D721Med (cell line): ENCODE results near the gene OPCML.

Experiments used
- DNase-seq: peaks from one replicate; pipeline ENCODE4 v3.0.0; 2011; ENCODE audit warnings: low spot score; ENCODE audit not compliant: insufficient read length
- FAIRE-seq: peaks from 2 replicates; lab custom pipeline; 2011; peaks lifted over from hg19 to GRCh38; lab: Jason Lieb, UNC
- TF ChIP-seq, protein P1 (sequence below): IDR thresholded peaks from 2 replicates; pipeline ENCODE4 v1.5.1; 2012; ENCODE audit warnings: mild to moderate bottlenecking, control low read depth; ENCODE audit not compliant: insufficient read depth; ENCODE audit errors: missing control alignments

The OPCML gene

DNA sequence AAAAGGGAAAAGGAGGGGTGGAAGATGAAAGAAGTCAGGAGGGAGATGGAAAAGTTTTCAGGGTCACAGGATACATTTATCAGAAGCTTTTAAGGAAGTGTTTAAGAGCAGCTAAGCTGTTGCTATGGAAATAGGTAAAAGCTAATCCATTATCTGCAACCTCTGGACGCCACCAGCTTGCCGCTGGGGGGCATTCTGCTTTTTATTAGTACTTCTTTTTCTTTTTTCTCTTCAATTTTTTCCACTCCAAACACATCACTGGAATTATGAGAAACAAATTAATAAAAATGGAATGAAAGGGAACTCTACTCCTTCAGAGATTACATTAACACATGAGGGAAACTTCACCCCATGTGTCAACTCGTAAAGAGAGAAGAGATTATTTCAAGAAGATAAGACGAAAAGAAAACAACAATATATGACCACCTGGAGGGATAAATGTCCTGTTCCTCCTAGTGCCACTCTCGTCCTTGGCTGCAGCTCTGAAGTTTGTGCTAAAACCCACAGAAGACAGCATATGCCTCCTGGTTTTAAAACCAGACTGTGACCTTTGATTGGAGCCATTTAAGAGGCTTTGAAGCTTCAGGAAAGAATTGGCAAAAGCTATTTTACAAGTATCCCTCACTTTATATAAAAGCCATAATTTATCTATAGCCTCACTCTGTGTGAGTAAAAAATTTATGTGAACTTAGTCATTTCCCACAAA is 972.8 kb downstream of the OPCML start:
- FAIRE-seq, result no peak
- DNase-seq, result no peak
- TF ChIP-seq, protein P1, sequence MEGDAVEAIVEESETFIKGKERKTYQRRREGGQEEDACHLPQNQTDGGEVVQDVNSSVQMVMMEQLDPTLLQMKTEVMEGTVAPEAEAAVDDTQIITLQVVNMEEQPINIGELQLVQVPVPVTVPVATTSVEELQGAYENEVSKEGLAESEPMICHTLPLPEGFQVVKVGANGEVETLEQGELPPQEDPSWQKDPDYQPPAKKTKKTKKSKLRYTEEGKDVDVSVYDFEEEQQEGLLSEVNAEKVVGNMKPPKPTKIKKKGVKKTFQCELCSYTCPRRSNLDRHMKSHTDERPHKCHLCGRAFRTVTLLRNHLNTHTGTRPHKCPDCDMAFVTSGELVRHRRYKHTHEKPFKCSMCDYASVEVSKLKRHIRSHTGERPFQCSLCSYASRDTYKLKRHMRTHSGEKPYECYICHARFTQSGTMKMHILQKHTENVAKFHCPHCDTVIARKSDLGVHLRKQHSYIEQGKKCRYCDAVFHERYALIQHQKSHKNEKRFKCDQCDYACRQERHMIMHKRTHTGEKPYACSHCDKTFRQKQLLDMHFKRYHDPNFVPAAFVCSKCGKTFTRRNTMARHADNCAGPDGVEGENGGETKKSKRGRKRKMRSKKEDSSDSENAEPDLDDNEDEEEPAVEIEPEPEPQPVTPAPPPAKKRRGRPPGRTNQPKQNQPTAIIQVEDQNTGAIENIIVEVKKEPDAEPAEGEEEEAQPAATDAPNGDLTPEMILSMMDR, result peak; percentile 46

DNA sequence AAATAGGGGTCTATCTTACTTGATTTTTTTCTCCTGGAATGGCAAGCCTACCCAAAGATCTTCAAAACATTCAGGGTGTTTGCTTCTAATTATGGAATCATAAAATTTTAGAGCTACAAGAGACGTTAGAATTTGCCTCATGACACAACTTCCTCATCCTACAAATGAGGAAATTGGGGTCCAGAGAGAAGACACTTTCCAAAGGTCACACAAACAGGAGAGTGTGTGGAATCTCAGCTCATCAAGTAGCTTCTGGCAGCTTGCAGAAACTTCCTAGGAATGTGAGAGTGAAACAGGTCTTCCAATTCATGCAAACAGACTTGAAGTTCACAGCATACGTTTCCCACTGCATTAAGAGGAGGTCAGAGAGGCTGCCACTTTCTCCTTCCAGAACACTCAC is 976.0 kb downstream of the OPCML start:
- FAIRE-seq (no peak), DNase-seq (no peak)
- TF ChIP-seq, protein P1, result no peak

DNA sequence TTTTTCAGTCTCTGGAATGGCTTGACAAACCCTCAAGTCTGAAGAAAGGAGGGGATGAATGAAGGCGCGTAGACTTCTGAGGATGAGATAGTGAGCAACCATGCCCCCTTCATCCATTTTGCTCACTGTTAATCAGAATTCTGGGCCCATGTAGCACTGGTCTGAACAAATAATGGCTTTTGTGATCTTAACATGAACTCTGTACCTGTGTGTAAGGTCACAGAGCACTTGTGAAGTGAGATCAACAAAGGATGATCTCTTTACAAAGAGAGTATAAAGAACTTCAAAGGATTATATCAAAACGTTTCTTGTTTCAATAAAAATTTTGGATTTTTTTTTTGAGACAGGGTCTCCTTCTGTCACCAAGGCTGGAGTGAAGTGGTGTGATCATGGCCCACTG is 976.7 kb downstream of the OPCML start:
- TF ChIP-seq, protein P1, result no peak

DNA sequence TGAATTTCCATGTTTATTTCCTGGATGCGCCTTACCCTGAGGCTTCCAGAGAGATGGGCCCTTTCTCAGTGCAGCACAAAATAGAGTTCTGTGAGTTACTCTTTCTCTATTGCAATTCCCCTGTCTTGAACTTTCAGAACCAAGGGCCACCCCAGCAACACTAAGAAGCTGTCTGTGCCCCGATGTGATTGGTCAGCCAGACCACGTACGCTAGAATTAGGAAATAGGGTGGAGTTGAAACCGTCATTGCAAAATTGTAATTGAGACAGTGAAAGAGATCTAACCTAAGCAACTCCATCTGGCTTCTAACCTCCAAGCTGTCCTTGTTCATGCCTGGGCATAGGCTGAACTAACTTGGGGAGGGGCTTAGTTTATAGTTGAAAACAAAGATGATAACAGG is 981.3 kb downstream of the OPCML start:
- FAIRE-seq, result no peak
- no peak for DNase-seq
- TF ChIP-seq, protein P1, result no peak

More for the DNA sequence above, 976.7 kb downstream of the OPCML start:
- no peak for FAIRE-seq
- DNase-seq, result no peak

DNA sequence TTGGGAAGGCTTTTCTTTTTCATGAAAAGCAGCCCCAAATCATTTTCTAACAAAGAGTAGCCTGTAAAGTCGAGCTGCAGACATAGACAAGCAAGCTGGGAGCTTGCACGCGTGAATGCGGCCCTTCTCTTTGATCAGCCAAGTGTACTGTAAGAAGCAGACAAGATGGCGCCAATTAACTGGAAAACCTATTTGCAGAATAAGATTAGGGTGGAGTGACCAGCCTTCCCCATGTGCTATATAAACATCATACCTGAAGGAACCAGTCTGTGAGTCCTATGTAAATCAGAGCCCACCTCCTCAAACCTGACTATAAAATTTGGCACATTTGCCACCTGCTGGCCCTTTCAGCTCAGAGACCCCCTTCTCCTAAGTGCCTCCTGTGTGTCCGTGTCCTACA is 982.7 kb downstream of the OPCML start:
- FAIRE-seq (no peak), DNase-seq (no peak)
- TF ChIP-seq, protein P1, result no peak

DNA sequence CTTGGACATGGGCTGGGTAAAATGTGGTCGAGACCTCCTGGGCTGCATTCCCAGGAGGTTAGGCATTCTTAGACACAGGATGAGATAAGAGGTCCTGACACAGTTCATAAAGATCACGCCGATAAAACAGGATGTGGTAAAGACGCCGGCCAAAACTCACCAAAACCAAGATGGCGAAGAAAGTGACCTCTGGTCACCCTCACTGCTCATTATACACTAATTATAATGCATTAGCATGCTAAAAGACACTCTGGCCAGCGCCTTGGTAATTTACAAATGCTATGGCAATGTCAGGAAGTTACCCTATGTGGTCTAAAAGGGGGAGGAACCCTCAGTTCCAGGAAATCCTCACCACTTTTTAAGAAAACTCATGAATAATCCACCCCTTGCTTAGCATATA is 983.3 kb downstream of the OPCML start:
- TF ChIP-seq, protein P1, result no peak
- FAIRE-seq, result no peak
- DNase-seq, result no peak

DNA sequence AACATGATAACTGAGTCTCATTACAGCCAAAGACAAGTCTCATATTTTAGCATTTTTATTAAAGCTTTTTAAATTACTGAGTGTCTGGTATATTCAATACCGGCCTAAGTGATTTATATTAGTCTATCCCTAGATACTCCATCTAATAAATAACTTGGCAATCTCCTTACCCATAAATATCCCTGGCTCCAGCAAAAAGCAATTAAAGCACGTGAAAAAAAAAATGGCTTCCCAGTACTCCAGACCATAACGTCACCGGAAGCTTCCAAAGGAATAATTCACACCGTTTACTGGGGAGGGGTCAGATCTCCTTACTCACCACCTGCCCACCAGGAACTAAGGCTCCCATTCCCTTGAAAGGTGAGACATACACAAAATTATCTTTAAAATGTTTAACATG is 988.3 kb downstream of the OPCML start:
- no peak for DNase-seq
- TF ChIP-seq, protein P1, result no peak
- FAIRE-seq, result no peak
